GM23338 (cell line): ENCODE measurements around the gene GPR42. TPM values are rescaled to one million over a fixed set of nuclear protein-coding genes. Genes with fewer than 3 reads are reported as not detected.

Source experiments
- ETS1 ChIP-seq: IDR thresholded peaks from 2 replicates; pipeline ENCODE4 v1.6.1; 2016; ENCODE audit warnings: antibody characterized with exemption
- EZH2 ChIP-seq: fragments of 200-600 bp; sonication (generic); IDR thresholded peaks from one replicate; pipeline ENCODE4 v1.8.0; 2017; ENCODE audit warnings: antibody characterized with exemption, mild to moderate bottlenecking, low read depth; ENCODE audit not compliant: unreplicated experiment
- EZH2phosphoT487 ChIP-seq: fragments of 200-600 bp; sonication (generic); IDR thresholded peaks from one replicate; pipeline ENCODE4 v1.8.1; 2018; ENCODE audit warnings: antibody characterized with exemption; ENCODE audit not compliant: unreplicated experiment
- POLR2AphosphoS5 ChIP-seq: IDR thresholded peaks from 2 replicates; pipeline ENCODE4 v1.6.1; 2016; ENCODE audit warnings: antibody characterized with exemption, low read depth
- REST ChIP-seq: IDR thresholded peaks from one replicate; pipeline ENCODE4 v1.6.1; 2018; ENCODE audit warnings: antibody characterized with exemption; ENCODE audit not compliant: unreplicated experiment
- ZNF331 ChIP-seq: fragments of 250-450 bp; sonication (Bioruptor Pico); IDR thresholded peaks from 2 replicates; pipeline ENCODE4 v1.5.0; 2020; ENCODE audit warnings: low read depth, mild to moderate bottlenecking, moderate library complexity
- ZNF462 ChIP-seq: fragments of 250-450 bp; sonication (Bioruptor Pico); IDR thresholded peaks from 2 replicates; pipeline ENCODE4 v1.5.0; 2020; ENCODE audit warnings: mild to moderate bottlenecking, moderate library complexity
- polyA plus RNA-seq: library from polyadenylated mRNA; unstranded; fragments of >200 nt; fragmentation: Nextera tagmentation; extraction: Ambion mirVana; gene quantifications from 2 replicates; pipeline ENCODE4 v1.2.1, GENCODE V29; 2016
- total RNA-seq: library from RNA; depleted of rRNA; stranded (reverse); fragments of >200 nt; shearing (Covaris generic); gene quantifications from 2 replicates; pipeline ENCODE4 v1.2.3, GENCODE V29; 2014

The GPR42 gene
- total and polyA plus RNA-seq, 2 experiments from 2014 or later = not detected

DNA sequence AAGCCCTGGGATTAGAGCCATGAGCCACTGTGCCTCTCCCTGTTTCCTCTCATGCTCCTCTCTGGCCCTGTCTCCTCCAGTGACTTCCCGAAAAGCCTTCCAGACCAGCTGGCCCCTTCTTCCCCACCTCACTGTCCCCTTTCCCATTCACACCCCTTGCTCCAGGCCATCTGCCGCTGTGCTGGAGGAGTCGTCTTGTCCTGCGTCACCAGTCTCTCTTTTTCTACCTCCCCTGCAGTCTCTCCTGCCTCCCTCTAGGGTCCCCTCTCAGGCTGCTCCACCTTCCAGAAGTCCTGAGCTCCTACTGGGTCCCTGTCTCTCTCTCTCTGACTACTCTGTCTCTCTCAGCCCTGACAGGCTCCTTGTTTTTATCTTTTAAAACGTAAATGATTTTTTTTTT is 28.4 kb upstream of the GPR42 start (continued):
- TF ChIP-seq ZNF462 = no peak
- TF ChIP-seq EZH2phosphoT487 = no peak
- TF ChIP-seq POLR2AphosphoS5 = no peak
- no peak for TF ChIP-seq EZH2
- no peak for TF ChIP-seq ETS1
- TF ChIP-seq REST = no peak
- no peak for TF ChIP-seq ZNF331 (CRISPR knock-in tag)
